GM21526 (cell line): Measurements from ENCODE around the gene RTN4RL1.

Experiments used
- ATAC-seq: cut with Tn5 transposase; IDR thresholded peaks from one replicate; pipeline ENCODE4 v1.9.1; 2021; ENCODE audit warnings: moderate library complexity; ENCODE audit not compliant: unreplicated experiment, low FRiP score

Gene RTN4RL1

GRCh38 chr17:2025220-2025621 lies at the start of gene RTN4RL1:
RTN4RL1 (minus strand) TSS chr17:2025334; CDS start chr17:2024865, 469 bp downstream.
- no peak for ATAC-seq

- ATAC-seq = no peak
Measured at GRCh38 chr17:2074919-2075318, 49.8 kb upstream of the RTN4RL1 start.

GRCh38 chr17:2071455-2072281 lies 46.5 kb upstream of the RTN4RL1 start:
- no peak for ATAC-seq

GRCh38 chr17:2071024-2071385 lies 45.9 kb upstream of the RTN4RL1 start:
- ATAC-seq = no peak

- peak; percentile 56 for ATAC-seq
Measured at GRCh38 chr17:2070241-2071023, 45.3 kb upstream of the RTN4RL1 start.

GRCh38 chr17:2068519-2069051 lies 43.5 kb upstream of the RTN4RL1 start:
- ATAC-seq = no peak

GRCh38 chr17:2068031-2068518 lies 42.9 kb upstream of the RTN4RL1 start:
- ATAC-seq = no peak

GRCh38 chr17:2067608-2068024 lies 42.5 kb upstream of the RTN4RL1 start:
- no peak for ATAC-seq

GRCh38 chr17:2067048-2067561 lies 42.0 kb upstream of the RTN4RL1 start:
- no peak for ATAC-seq

GRCh38 chr17:2065949-2066400 lies 40.8 kb upstream of the RTN4RL1 start:
- ATAC-seq = no peak

GRCh38 chr17:2064980-2065785 lies 40.0 kb upstream of the RTN4RL1 start:
- ATAC-seq = no peak

GRCh38 chr17:2064520-2064971 lies 39.4 kb upstream of the RTN4RL1 start:
- ATAC-seq = no peak

- ATAC-seq = no peak
Measured at GRCh38 chr17:2064147-2064489, 39.0 kb upstream of the RTN4RL1 start.

GRCh38 chr17:2063261-2064146 lies 38.4 kb upstream of the RTN4RL1 start:
- ATAC-seq = no peak

GRCh38 chr17:2062571-2063183 lies 37.5 kb upstream of the RTN4RL1 start:
- no peak for ATAC-seq

GRCh38 chr17:2061441-2061958 lies 36.4 kb upstream of the RTN4RL1 start:
- ATAC-seq = no peak

GRCh38 chr17:2060681-2061440 lies 35.7 kb upstream of the RTN4RL1 start:
- ATAC-seq = no peak

- ATAC-seq = no peak
Measured at GRCh38 chr17:2060385-2060658, 35.2 kb upstream of the RTN4RL1 start.
